OCI-LY1 (cell line): ENCODE measurements around the gene KLHDC4.

Source experiments
- H2AFZ ChIP-seq: fragments of 200-600 bp; sonication (generic), shearing (Covaris generic); 2 replicates; pipeline ENCODE4 v1.6.0; 2014; ENCODE audit warnings: antibody characterized with exemption, mild to moderate bottlenecking, low read length
- H3F3A ChIP-seq: fragments of 200-600 bp; sonication (generic), shearing (Covaris generic); 2 replicates; pipeline ENCODE4 v1.6.0; 2014; ENCODE audit warnings: mild to moderate bottlenecking, antibody characterized with exemption, low read length, moderate library complexity; ENCODE audit not compliant: insufficient read depth
- H3K27ac ChIP-seq: fragments of 200-600 bp; sonication (generic); 2 replicates; pipeline ENCODE4 v1.5.1; 2014; ENCODE audit warnings: low read length, mixed run types, mild to moderate bottlenecking, low read depth; ENCODE audit not compliant: poor library complexity, severe bottlenecking
- H3K27me3 ChIP-seq: fragments of 200-600 bp; sonication (generic); 2 replicates; pipeline ENCODE4 v1.6.0; 2014; ENCODE audit warnings: antibody characterized with exemption, mild to moderate bottlenecking, low read length, moderate library complexity; ENCODE audit not compliant: insufficient read depth
- H3K36me3 ChIP-seq: fragments of 200-600 bp; sonication (generic); 2 replicates; pipeline ENCODE4 v1.6.1; 2014; ENCODE audit warnings: mild to moderate bottlenecking, antibody characterized with exemption, low read length, moderate library complexity, mixed read lengths; ENCODE audit not compliant: insufficient read depth
- H3K4me1 ChIP-seq: fragments of 200-600 bp; sonication (generic); 2 replicates; pipeline ENCODE4 v1.5.1; 2014; ENCODE audit warnings: mild to moderate bottlenecking, low read length, moderate library complexity; ENCODE audit not compliant: insufficient read depth, severe bottlenecking
- H3K4me2 ChIP-seq: fragments of 200-600 bp; sonication (generic), shearing (Covaris generic); 2 replicates; pipeline ENCODE4 v1.6.1; 2014; ENCODE audit warnings: low read length
- H3K4me3 ChIP-seq: fragments of 200-600 bp; sonication (generic); 2 replicates; pipeline ENCODE4 v1.5.1; 2014; ENCODE audit warnings: low read length, low read depth, mild to moderate bottlenecking, mixed read lengths; ENCODE audit not compliant: poor library complexity, severe bottlenecking
- H3K79me2 ChIP-seq: fragments of 200-600 bp; shearing (Covaris generic); 2 replicates; pipeline ENCODE4 v1.6.1; 2016; ENCODE audit warnings: mixed run types, low read length, mixed read lengths; ENCODE audit not compliant: insufficient read depth
- H3K9ac ChIP-seq: fragments of 200-600 bp; sonication (generic), shearing (Covaris generic); 2 replicates; pipeline ENCODE4 v1.6.1; 2014; ENCODE audit warnings: mild to moderate bottlenecking, low read length, mixed read lengths
- H3K9me2 ChIP-seq: fragments of 200-600 bp; sonication (generic), shearing (Covaris generic); 2 replicates; pipeline ENCODE4 v1.6.1; 2014; ENCODE audit warnings: low read depth, mild to moderate bottlenecking, low read length, mixed read lengths
- H3K9me3 ChIP-seq: fragments of 200-600 bp; shearing (Covaris generic); 2 replicates; pipeline ENCODE4 v1.6.1; 2014; ENCODE audit warnings: low read length, mixed read lengths
- H4K20me1 ChIP-seq: fragments of 200-600 bp; sonication (generic), shearing (Covaris generic); 2 replicates; pipeline ENCODE4 v1.6.0; 2016; ENCODE audit warnings: mild to moderate bottlenecking, low read length; ENCODE audit not compliant: insufficient read depth
- CTCF ChIP-seq: fragments of 200-600 bp; sonication (generic), shearing (Covaris generic); IDR thresholded peaks from 2 replicates; pipeline ENCODE4 v1.5.1; 2017; ENCODE audit warnings: mild to moderate bottlenecking, antibody characterized with exemption, low read length, moderate library complexity, mixed read lengths
- EZH2 ChIP-seq: fragments of 200-600 bp; sonication (generic), shearing (Covaris generic); IDR thresholded peaks from 2 replicates; pipeline ENCODE4 v1.8.0; 2017; ENCODE audit warnings: borderline replicate concordance, mixed run types, mild to moderate bottlenecking, antibody characterized with exemption, low read length, moderate library complexity, mixed read lengths

Gene KLHDC4

DNA sequence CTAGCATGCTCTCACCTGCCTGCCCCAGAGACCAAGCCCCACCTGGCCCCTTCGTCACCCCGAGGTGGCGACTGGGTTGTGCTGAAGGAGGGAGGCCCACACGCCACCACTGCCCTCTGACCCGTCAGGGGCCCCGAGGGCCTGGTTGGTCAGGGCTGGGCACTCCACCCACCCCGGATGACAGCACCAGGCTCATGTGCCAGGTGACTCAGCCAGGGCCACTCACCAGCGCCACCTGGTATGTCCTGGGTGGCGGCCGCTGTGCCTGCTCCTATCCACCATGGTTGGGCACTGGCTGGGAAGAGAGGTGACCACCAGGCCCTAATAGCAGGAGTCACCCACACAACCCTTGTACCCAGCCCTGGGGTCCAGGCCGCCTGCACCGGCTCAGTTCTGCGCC, 94.6 kb downstream of the KLHDC4 start:
- H3F3A ChIP-seq = no peaks in the 10 kb centered on the region
- H3K27me3 ChIP-seq = peaks cover 13% of the 10 kb centered on the region; the same call in 1 of the 2 replicates
- no peaks in the 10 kb centered on the region for H3K79me2 ChIP-seq
- H3K27ac ChIP-seq = no peak overlapping the region
- no peak overlapping the region for H2AFZ ChIP-seq
- TF ChIP-seq EZH2 = no peak
- no peak for TF ChIP-seq CTCF
- H3K9me3 ChIP-seq = no peaks in the 10 kb centered on the region
- H3K9ac ChIP-seq = no peak overlapping the region
- H3K36me3 ChIP-seq = no peaks in the 10 kb centered on the region
- no peak overlapping the region for H3K4me3 ChIP-seq
- no peaks in the 10 kb centered on the region for H4K20me1 ChIP-seq
- H3K4me1 ChIP-seq = no peaks in the 10 kb centered on the region
- no peaks in the 10 kb centered on the region for H3K9me2 ChIP-seq
- no peak overlapping the region for H3K4me2 ChIP-seq

DNA sequence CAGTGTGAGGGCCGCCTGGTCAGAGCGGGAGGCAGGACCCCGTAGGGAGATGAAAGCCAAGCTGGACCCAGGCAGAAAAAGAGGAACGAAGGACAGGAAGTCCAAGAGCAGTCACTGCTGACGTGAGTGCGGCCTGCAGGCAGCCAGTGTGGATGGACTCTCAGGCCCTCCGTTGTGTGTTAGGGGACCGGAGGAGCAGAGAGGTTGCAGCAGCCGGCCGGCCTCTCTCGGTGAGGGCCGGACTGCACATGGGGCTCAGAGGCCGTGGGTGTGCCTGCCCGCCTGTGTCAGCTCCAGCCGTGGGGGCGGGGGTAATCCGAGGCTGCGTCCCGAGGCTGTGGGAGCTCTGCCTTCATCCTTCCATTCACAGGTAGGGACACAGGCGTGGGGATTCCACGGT, 96.1 kb downstream of the KLHDC4 start:
- H3F3A ChIP-seq = no peaks in the 10 kb centered on the region
- no peak overlapping the region for H3K4me3 ChIP-seq
- H3K9ac ChIP-seq = no peak overlapping the region
- H3K4me1 ChIP-seq = no peaks in the 10 kb centered on the region
- no peak overlapping the region for H3K27ac ChIP-seq
- peaks cover 17% of the 10 kb centered on the region for H3K27me3 ChIP-seq
- no peak overlapping the region for H2AFZ ChIP-seq
- no peaks in the 10 kb centered on the region for H3K9me3 ChIP-seq
- H3K36me3 ChIP-seq = no peaks in the 10 kb centered on the region
- no peaks in the 10 kb centered on the region for H3K79me2 ChIP-seq
- H3K4me2 ChIP-seq = no peak overlapping the region
- H3K9me2 ChIP-seq = no peaks in the 10 kb centered on the region
- H4K20me1 ChIP-seq = no peaks in the 10 kb centered on the region
- TF ChIP-seq CTCF = no peak
- no peak for TF ChIP-seq EZH2

DNA sequence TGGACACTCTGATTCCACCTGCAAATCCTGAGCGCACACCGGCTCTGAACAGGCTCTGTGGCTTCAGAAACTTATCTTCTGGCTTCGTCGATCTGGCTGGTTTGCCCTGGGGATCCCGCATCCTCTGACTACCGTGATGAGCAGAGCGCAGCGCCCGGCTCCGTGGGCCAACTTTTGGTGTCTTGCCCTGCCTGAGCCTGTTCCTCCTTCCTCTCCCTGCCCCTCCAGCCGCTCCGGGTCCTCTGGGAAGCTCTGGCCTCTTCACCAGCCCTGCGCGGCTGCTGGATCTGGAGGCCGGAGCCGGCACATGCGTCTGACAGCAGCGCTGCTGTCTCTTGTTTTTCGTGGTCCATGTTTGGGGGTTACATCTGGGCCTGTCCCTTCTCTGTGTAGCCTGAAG, 97.8 kb downstream of the KLHDC4 start:
- Histone ChIP-seq H3K9me2 (no peaks in the 10 kb centered on the region), H3K4me2 (no peak overlapping the region), H3K9ac (no peak overlapping the region), H3K27me3 (peaks cover 22% of the 10 kb centered on the region), H3K79me2 (no peaks in the 10 kb centered on the region), H4K20me1 (no peaks in the 10 kb centered on the region), H3K4me1 (no peaks in the 10 kb centered on the region), H3K36me3 (no peaks in the 10 kb centered on the region), H3K4me3 (no peak overlapping the region), H3K9me3 (no peaks in the 10 kb centered on the region), H3F3A (no peaks in the 10 kb centered on the region), H2AFZ (no peak overlapping the region), H3K27ac (no peak overlapping the region)
- TF ChIP-seq EZH2 (no peak), CTCF (no peak)
